ENCODE data around the gene PYCR2.

- TF ChIP-seq POLR2A (IDR thresholded peaks at IDR 0.05; ENCODE audit: low read length) (no peak), CTCF (IDR thresholded peaks at IDR 0.05) (no peak), CHD4 (IDR thresholded peaks at IDR 0.05; ENCODE audit: borderline replicate concordance) (no peak), MAX (IDR thresholded peaks at IDR 0.05) (no peak), ATOH8 (CRISPR knock-in tag; IDR thresholded peaks at IDR 0.05; ENCODE audit: low read depth) (no peak), MYC (IDR thresholded peaks at IDR 0.05; ENCODE audit: borderline replicate concordance, low read length) (no peak), RAD21 (conservative IDR thresholded peaks at IDR 0.05 in 1 of 2, IDR thresholded peaks at IDR 0.05 in 1 of 2) (no peak), ZC3H11A (IDR thresholded peaks at IDR 0.05) (no peak), TFCP2L1 (CRISPR knock-in tag; IDR thresholded peaks at IDR 0.05) (no peak), ZFP36 (IDR thresholded peaks at IDR 0.05; ENCODE audit: borderline replicate concordance, partially characterized antibody) (no peak)
These were observed 39.9 kb upstream of the PYCR2 start for GRCh38 chr1:225963735-225964530.

Data from A549 (cell line).